IMR-90 (cell line): Measurements from ENCODE around the gene PDE4B. TPM values are rescaled to one million over a fixed set of nuclear protein-coding genes. Genes with fewer than 3 reads are reported as not detected.

Source experiments
- ATAC-seq: fragments of 200-7000 bp; cut with Tn5 transposase; 2 replicates; pipeline ENCODE4 v1.9.1; 2020; ENCODE audit warnings: low read depth, mild to moderate bottlenecking, moderate library complexity
- BruUV-seq: library from RNA; stranded (reverse); fragments of 400-500 nt; replicated peaks from 2 replicates; lab custom pipeline; 2021; lab: Mats Ljungman, UMichigan
- CTCF ChIA-PET: fragments of 300-600 bp; formaldehyde crosslinking; extraction: SDS; loops from one replicate; lab custom pipeline; 2021; ENCODE audit warnings: antibody characterized with exemption; lab: Yijun Ruan, JAX
- POLR2A ChIA-PET: fragments of 300-600 bp; sonication (Branson Sonifier 250); formaldehyde crosslinking; loops from one replicate; lab custom pipeline; 2022; ENCODE audit warnings: antibody characterized with exemption; ENCODE audit not compliant: unreplicated experiment; lab: Charles Lee
- DNase-seq: peaks from one replicate; pipeline ENCODE4 v3.0.0; 2013
- H2AFZ ChIP-seq: replicated peaks from 2 replicates; pipeline ENCODE3; 2013; ENCODE audit warnings: low read length, mild to moderate bottlenecking; ENCODE audit not compliant: poor library complexity
- H2AK5ac ChIP-seq: 2 replicates; pipeline ENCODE4 v1.6.1; 2013; ENCODE audit warnings: low read depth, low read length, inconsistent platforms
- H2AK9ac ChIP-seq: replicated peaks from 2 replicates; pipeline ENCODE3; 2013; ENCODE audit warnings: mild to moderate bottlenecking, low read depth, low read length, moderate library complexity; ENCODE audit not compliant: poor library complexity
- H2BK120ac ChIP-seq: 2 replicates; pipeline ENCODE4 v1.6.1; 2013; ENCODE audit warnings: low read depth, low read length, inconsistent platforms
- H2BK15ac ChIP-seq: 3 replicates; pipeline ENCODE4 v1.6.1; 2013; ENCODE audit warnings: low read depth, low read length, inconsistent platforms
- H2BK20ac ChIP-seq: 2 replicates; pipeline ENCODE4 v1.6.1; 2013; ENCODE audit warnings: low read depth, mild to moderate bottlenecking, inconsistent platforms, low read length, moderate library complexity
- H2BK5ac ChIP-seq: 2 replicates; pipeline ENCODE4 v1.6.1; 2013; ENCODE audit warnings: mild to moderate bottlenecking, low read depth, low read length, inconsistent platforms; ENCODE audit not compliant: poor library complexity, severe bottlenecking
- H3K14ac ChIP-seq: replicated peaks from 2 replicates; pipeline ENCODE4 v1.6.1; 2013; ENCODE audit warnings: low read depth, low read length, inconsistent platforms
- H3K18ac ChIP-seq: 2 replicates; pipeline ENCODE4 v1.6.1; 2013; ENCODE audit warnings: low read depth, low read length, control low read depth
- H3K23ac ChIP-seq: 2 replicates; pipeline ENCODE4 v1.6.1; 2013; ENCODE audit warnings: low read depth, low read length, inconsistent platforms
- H3K27ac ChIP-seq: 2 replicates; pipeline ENCODE4 v1.5.1; 2013; ENCODE audit warnings: mild to moderate bottlenecking, control low read depth, low read length; ENCODE audit not compliant: insufficient read depth
- H3K27me3 ChIP-seq: 2 replicates; pipeline ENCODE4 v1.6.1; 2013; ENCODE audit warnings: low read length; ENCODE audit not compliant: control insufficient read depth, insufficient read depth
- H3K36me3 ChIP-seq: 2 replicates; pipeline ENCODE4 v1.6.1; 2013; ENCODE audit warnings: low read length, mixed read lengths; ENCODE audit not compliant: control insufficient read depth, insufficient read depth
- H3K4ac ChIP-seq: 2 replicates; pipeline ENCODE4 v1.6.1; 2013; ENCODE audit warnings: low read depth, low read length, inconsistent platforms
- H3K4me1 ChIP-seq: 2 replicates; pipeline ENCODE4 v1.6.1; 2013; ENCODE audit warnings: low read length, mixed read lengths; ENCODE audit not compliant: control insufficient read depth, insufficient read depth
- H3K4me2 ChIP-seq: 2 replicates; pipeline ENCODE4 v1.6.1; 2013; ENCODE audit warnings: low read depth, mild to moderate bottlenecking, control low read depth, low read length, moderate library complexity
- H3K4me3 ChIP-seq: 2 replicates; pipeline ENCODE4 v1.5.1; 2013; ENCODE audit warnings: low read depth, mild to moderate bottlenecking, control low read depth, low read length, moderate library complexity; ENCODE audit not compliant: insufficient read depth
- H3K56ac ChIP-seq: 2 replicates; pipeline ENCODE4 v1.6.1; 2013; ENCODE audit warnings: low read length, inconsistent platforms; ENCODE audit not compliant: insufficient read depth; ENCODE audit errors: extremely low read depth
- H3K79me1 ChIP-seq, 2 experiments: 2 replicates each; pipeline ENCODE4 v1.6.1; 2013; ENCODE audit warnings: low read length in 2 of 2, inconsistent platforms in 1 of 2, low read depth in 1 of 2
- H3K9ac ChIP-seq: 2 replicates; pipeline ENCODE4 v1.6.1; 2013; ENCODE audit warnings: low read depth, low read length, control low read depth
- H3K9me1 ChIP-seq: 2 replicates; pipeline ENCODE4 v1.6.1; 2013; ENCODE audit warnings: low read length, inconsistent platforms; ENCODE audit not compliant: insufficient read depth
- H3K9me3 ChIP-seq: 2 replicates; pipeline ENCODE4 v1.6.1; 2013; ENCODE audit warnings: low read length; ENCODE audit not compliant: control insufficient read depth, insufficient read depth
- H4K20me1 ChIP-seq: 2 replicates; pipeline ENCODE4 v1.6.1; 2013; ENCODE audit warnings: low read length, inconsistent platforms; ENCODE audit not compliant: insufficient read depth
- H4K5ac ChIP-seq: 2 replicates; pipeline ENCODE4 v1.6.1; 2013; ENCODE audit warnings: mild to moderate bottlenecking, low read depth, low read length, control low read depth
- H4K8ac ChIP-seq, 2 experiments: 2 replicates each; pipeline ENCODE4 v1.6.1; 2013; ENCODE audit warnings: low read depth in 2 of 2, low read length in 2 of 2, control low read depth in 1 of 2, inconsistent platforms in 1 of 2
- H4K91ac ChIP-seq: 2 replicates; pipeline ENCODE4 v1.6.1; 2013; ENCODE audit warnings: low read depth, low read length, inconsistent platforms; ENCODE audit not compliant: insufficient read depth
- CHD1 ChIP-seq: IDR thresholded peaks from 2 replicates; pipeline ENCODE4 v1.6.1; 2012; ENCODE audit warnings: low read depth, low read length, improper control_type of control experiment
- FOS ChIP-seq: fragments of 150-350 bp; IDR thresholded peaks from 2 replicates; pipeline ENCODE4 v1.6.1; 2016; ENCODE audit warnings: low read depth, low read length
- MAFK ChIP-seq: IDR thresholded peaks from 2 replicates; pipeline ENCODE4 v1.6.1; 2012; ENCODE audit warnings: low read depth, low read length, improper control_type of control experiment
- MAZ ChIP-seq: IDR thresholded peaks from 2 replicates; pipeline ENCODE4 v1.6.1; 2012; ENCODE audit warnings: low read depth, mild to moderate bottlenecking, low read length, improper control_type of control experiment, moderate library complexity, borderline replicate concordance
- NFE2L2 ChIP-seq: fragments of 150-350 bp; IDR thresholded peaks from 2 replicates; pipeline ENCODE4 v1.6.1; 2016; ENCODE audit warnings: low read depth, mild to moderate bottlenecking, low read length
- WGBS, 2 experiments: methylation state at CpG; one replicate each; pipeline versions ENCODE4 v1.1.5 to v1.1.7; 2013; ENCODE audit warnings: missing lambda C conversion rate in 2 of 2; ENCODE audit not compliant: insufficient read length in 1 of 2; ENCODE audit errors: extremely low coverage in 2 of 2; 5-methylcytosine and 5-hydroxymethylcytosine counted together
- dilution Hi-C: fragments of 300-500 bp; cut with HindIII; formaldehyde crosslinking; loops from one replicate; pipeline ENCODE4 v1.14.3; 2018; ENCODE audit warnings: low sequenced_read_pairs; ENCODE audit not compliant: unreplicated experiment
- in situ Hi-C: fragments of 300-500 bp; cut with MboI; formaldehyde crosslinking; loops from 3 replicates; pipeline ENCODE4 v1.14.3; 2019; ENCODE audit warnings: low sequenced_read_pairs, inconsistent platforms, mixed read lengths
- intact Hi-C: fragments of 100-400 bp; cut with micrococcal nuclease; formaldehyde crosslinking; loops from 2 replicates; pipeline ENCODE4 v1.10.0; 2022
- polyA plus RNA-seq, 3 experiments: library from polyadenylated mRNA; depleted of rRNA; stranded (reverse); fragments of >200 nt; gene quantifications; 2 replicates each; pipeline ENCODE4 v1.2.3, GENCODE V29; 2012; ENCODE audit warnings: low replicate concordance in 1 of 3
- total RNA-seq: library from RNA; depleted of rRNA; stranded (reverse); fragments of >200 nt; gene quantifications from 2 replicates; pipeline ENCODE4 v1.2.3, GENCODE V29; 2012
- TF ChIP-seq, protein P1 (sequence below): fragments of 150-350 bp; IDR thresholded peaks from 2 replicates; pipeline ENCODE4 v1.6.1; 2016; ENCODE audit warnings: low read depth, mild to moderate bottlenecking, low read length, moderate library complexity, borderline replicate concordance

The PDE4B gene
- total and polyA plus RNA-seq, 2 of the 4 experiments (the other 2 are of a cell fraction), result 5.8 to 21.3 TPM

DNA sequence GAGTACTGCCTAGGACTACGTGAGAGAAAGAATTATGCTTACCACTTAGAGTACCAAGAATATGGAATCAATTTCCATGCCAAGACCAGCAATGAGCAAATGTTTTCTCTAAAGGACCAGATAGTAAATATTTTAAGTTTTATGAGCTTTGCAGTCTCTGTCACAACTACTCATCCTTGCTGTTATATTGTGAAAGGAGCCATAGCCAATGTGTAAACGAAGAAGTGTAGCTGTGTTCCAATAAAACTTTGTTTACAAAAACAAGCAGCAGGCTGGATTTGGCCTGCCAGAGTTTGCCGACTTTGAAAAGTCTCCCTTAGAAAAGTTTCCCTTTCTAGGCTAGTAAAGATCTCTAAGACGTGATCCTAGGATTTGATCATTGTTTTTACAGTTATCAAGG, 128.8 kb downstream of the PDE4B start:
- Histone ChIP-seq H4K20me1 (no peaks in the 10 kb centered on the region), H4K5ac (no peak overlapping the region), H3K4me2 (no peak overlapping the region), H3K4ac (no peak overlapping the region), H4K91ac (no peak overlapping the region), H3K18ac (no peak overlapping the region), H2BK15ac (no peak overlapping the region), H3K36me3 (no peaks in the 10 kb centered on the region), H3K9me3 (no peaks in the 10 kb centered on the region), H3K79me1 (no peaks in the 10 kb centered on the region), H3K27me3 (no peaks in the 10 kb centered on the region), H2BK5ac (no peak overlapping the region), H4K8ac (no peak overlapping the region), H3K56ac (no peak overlapping the region), H3K9ac (no peak overlapping the region), H2AK5ac (no peak overlapping the region), H2AFZ (no peak overlapping the region), H3K23ac (no peak overlapping the region), H2AK9ac (no peak overlapping the region), H2BK20ac (no peak overlapping the region), H3K9me1 (no peaks in the 10 kb centered on the region), H3K4me1 (no peaks in the 10 kb centered on the region), H3K4me3 (no peak overlapping the region), H3K14ac (no peak overlapping the region), H2BK120ac (no peak overlapping the region), H3K27ac (no peak overlapping the region)
- no CpG with 5 or more reads among the region's 4 CpGs for WGBS, 2 experiments
- no peak for ATAC-seq
- intact Hi-C loops (no loop called here), in situ Hi-C loops (no loop called here), dilution Hi-C loops (no loop called here)
- no peak for DNase-seq
- CTCF ChIA-PET, result interaction anchor here (0.6 to 0.9 kb wide), 2 partner anchors 9 to 182 kb away, joined by 3 to 4 read pairs; no protein-coding TSS in a partner anchor
- TF ChIP-seq MAZ (no peak), MAFK (no peak), CHD1 (no peak), FOS (no peak), NFE2L2 (no peak)
- TF ChIP-seq, protein P1, sequence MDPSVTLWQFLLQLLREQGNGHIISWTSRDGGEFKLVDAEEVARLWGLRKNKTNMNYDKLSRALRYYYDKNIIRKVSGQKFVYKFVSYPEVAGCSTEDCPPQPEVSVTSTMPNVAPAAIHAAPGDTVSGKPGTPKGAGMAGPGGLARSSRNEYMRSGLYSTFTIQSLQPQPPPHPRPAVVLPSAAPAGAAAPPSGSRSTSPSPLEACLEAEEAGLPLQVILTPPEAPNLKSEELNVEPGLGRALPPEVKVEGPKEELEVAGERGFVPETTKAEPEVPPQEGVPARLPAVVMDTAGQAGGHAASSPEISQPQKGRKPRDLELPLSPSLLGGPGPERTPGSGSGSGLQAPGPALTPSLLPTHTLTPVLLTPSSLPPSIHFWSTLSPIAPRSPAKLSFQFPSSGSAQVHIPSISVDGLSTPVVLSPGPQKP, result no peak
- POLR2A ChIA-PET, result no interaction called here
- BruUV-seq, result no TSS peak
